H1 (cell line): ENCODE data around the gene PHF13. TPM values are rescaled to one million over a fixed set of nuclear protein-coding genes. Genes with fewer than 3 reads are reported as not detected.

Experiments used
- CHD1 ChIP-seq: IDR thresholded peaks from 2 replicates; pipeline ENCODE4 v1.6.1; 2012; ENCODE audit warnings: low read depth, low read length, improper control_type of control experiment
- CREB1 ChIP-seq: IDR thresholded peaks from 2 replicates; pipeline ENCODE4 v1.6.1; 2012; ENCODE audit warnings: inconsistent platforms
- CTBP2 ChIP-seq: IDR thresholded peaks from 2 replicates; pipeline ENCODE4 v1.7.0; 2011; ENCODE audit warnings: borderline replicate concordance, mild to moderate bottlenecking, moderate library complexity, mixed read lengths, low read length; ENCODE audit not compliant: insufficient read depth, insufficient read length
- EZH2 ChIP-seq: fragments of 200-600 bp; sonication (generic); IDR thresholded peaks from 2 replicates; pipeline ENCODE4 v1.7.1; 2012; ENCODE audit warnings: low read depth, mild to moderate bottlenecking, moderate library complexity, low read length, inconsistent platforms; ENCODE audit not compliant: severe bottlenecking
- KDM1A ChIP-seq: fragments of 200-600, 300-600 bp; sonication (generic); IDR thresholded peaks from 2 replicates; pipeline ENCODE4 v1.7.1; 2016; ENCODE audit warnings: mild to moderate bottlenecking, low read length, borderline replicate concordance
- POLR2AphosphoS5 ChIP-seq: IDR thresholded peaks from 2 replicates; pipeline ENCODE4 v1.6.1; 2011; ENCODE audit warnings: low read depth, low read length
- RAD21 ChIP-seq, 2 experiments: IDR thresholded peaks in 1 of 2; conservative IDR thresholded peaks in 1 of 2; 2 replicates each; pipeline ENCODE4 v1.6.1; 2011; ENCODE audit warnings: low read depth in 2 of 2, low read length in 2 of 2, improper control_type of control experiment in 1 of 2, inconsistent platforms in 1 of 2, mild to moderate bottlenecking in 1 of 2, moderate library complexity in 1 of 2
- RBBP5 ChIP-seq: IDR thresholded peaks from 2 replicates; pipeline ENCODE4 v1.7.1; 2012; ENCODE audit warnings: low read depth, mild to moderate bottlenecking, inconsistent platforms, low read length, moderate library complexity, borderline replicate concordance
- RNF2 ChIP-seq: fragments of 200-900, 300-1000 bp; sonication (generic); IDR thresholded peaks from 2 replicates; pipeline ENCODE4 v1.7.1; 2016; ENCODE audit warnings: borderline replicate concordance, low read depth, mild to moderate bottlenecking, antibody characterized with exemption, low read length; ENCODE audit not compliant: poor library complexity, severe bottlenecking; ENCODE audit errors: missing control alignments
- RXRA ChIP-seq: IDR thresholded peaks from 2 replicates; pipeline ENCODE4 v1.6.1; 2011; ENCODE audit warnings: low read depth, mild to moderate bottlenecking, low read length, moderate library complexity; ENCODE audit not compliant: insufficient read depth
- SIN3A ChIP-seq, 2 experiments: IDR thresholded peaks in 1 of 2; conservative IDR thresholded peaks in 1 of 2; 2 replicates each; pipeline ENCODE4 v1.6.1; 2011 to 2012; ENCODE audit warnings: low read length in 2 of 2, improper control_type of control experiment in 1 of 2, low read depth in 1 of 2, mild to moderate bottlenecking in 1 of 2
- SP1 ChIP-seq: IDR thresholded peaks from 2 replicates; pipeline ENCODE4 v1.6.1; 2011; ENCODE audit warnings: low read depth, low read length
- SP2 ChIP-seq: IDR thresholded peaks from 2 replicates; pipeline ENCODE4 v1.6.1; 2012; ENCODE audit warnings: mild to moderate bottlenecking, low read length, inconsistent platforms
- TBP ChIP-seq: IDR thresholded peaks from 2 replicates; pipeline ENCODE4 v1.6.1; 2011; ENCODE audit warnings: low read depth, low read length, improper control_type of control experiment
- polyA plus RNA-seq, 7 experiments: library from polyadenylated mRNA; depleted of rRNA in 3 of 7; stranded (reverse) in 5 of 7; unstranded in 2 of 7; fragments of >200 nt in 5 of 7; fragments of 200-250 nt in 2 of 7; gene quantifications; 1 replicate in 5 of 7; 2 replicates in 1 of 7; 4 replicates in 1 of 7; pipeline versions ENCODE4 v1.2.1 to v1.2.3, GENCODE V29; 2011 to 2013; ENCODE audit warnings: missing spikeins in 2 of 7, mixed read lengths in 2 of 7
- total RNA-seq: library from RNA; stranded (reverse); fragmentation: NEBNext Ultra II Directional; extraction: Animal tissue kit (Norgen Biotek cat#: 25700); gene quantifications from 2 replicates; pipeline ENCODE4 v1.2.1, GENCODE V29; 2021
- TF ChIP-seq, protein P1 (sequence below): IDR thresholded peaks from 2 replicates; pipeline ENCODE4 v1.6.1; 2011; ENCODE audit warnings: low read depth, mild to moderate bottlenecking, low read length; ENCODE audit not compliant: insufficient read depth
- TF ChIP-seq, protein P2 (sequence below): IDR thresholded peaks from 2 replicates; pipeline ENCODE4 v1.6.1; 2012; ENCODE audit warnings: inconsistent platforms
- TF ChIP-seq, protein P3 (sequence below): IDR thresholded peaks from 2 replicates; pipeline ENCODE4 v1.6.1; 2011; ENCODE audit warnings: low read length, improper control_type of control experiment
- TF ChIP-seq, protein P4 (sequence below): IDR thresholded peaks from 2 replicates; pipeline ENCODE4 v1.6.1; 2012; ENCODE audit warnings: low read length, inconsistent platforms

PHF13 gene
- total and polyA plus RNA-seq, 2 of the 8 experiments (the other 6 are each of a cell fraction or from before 2014, with no cell fraction given): 11.7 to 39.6 TPM

DNA sequence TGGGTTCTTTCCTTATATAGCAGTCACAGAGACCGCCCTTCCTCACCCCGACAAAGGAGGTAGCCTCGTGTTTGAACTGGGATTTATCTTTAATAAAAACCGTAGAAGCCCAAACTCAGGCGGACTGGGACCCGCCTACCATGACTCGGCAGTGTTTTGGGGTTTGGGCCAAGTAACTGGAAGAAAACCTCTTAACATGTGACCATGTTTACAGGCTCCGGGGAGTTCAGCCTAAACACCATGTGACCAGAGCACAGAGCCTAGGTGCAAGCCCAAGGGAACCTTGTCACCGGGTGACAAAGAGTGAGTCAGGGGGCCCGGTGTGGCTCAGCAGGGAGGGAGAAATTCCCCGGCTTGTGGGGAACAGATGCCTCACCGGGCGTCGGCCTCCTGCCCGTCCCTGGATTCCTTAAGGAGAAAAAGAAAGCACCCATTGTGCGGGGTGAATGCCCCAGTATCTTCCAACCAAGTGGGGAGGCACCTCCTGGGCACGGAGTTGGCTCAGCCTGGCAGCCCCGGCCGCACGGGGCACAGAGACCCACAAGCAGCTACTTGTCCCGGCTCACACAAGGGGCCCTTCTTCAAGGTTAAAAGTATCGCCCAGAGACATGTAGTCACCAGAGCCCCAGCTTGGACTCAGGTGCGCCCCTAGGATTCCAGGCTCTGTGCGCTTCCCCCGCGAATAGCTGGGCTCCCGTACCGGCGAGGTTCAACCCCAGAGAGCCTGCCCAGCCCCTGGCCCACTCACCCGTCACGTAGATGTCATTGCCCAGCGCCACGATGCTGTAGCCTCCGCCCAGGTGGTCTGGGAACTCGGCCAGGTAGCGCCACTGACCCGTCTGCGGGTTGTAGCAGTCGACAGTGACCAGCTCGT is 12.2 kb upstream of the PHF13 start (continued):
- no peak for TF ChIP-seq POLR2AphosphoS5
- no peak for TF ChIP-seq SP1
- no peak for TF ChIP-seq KDM1A
- TF ChIP-seq SIN3A (conservative IDR thresholded peaks at IDR 0.05 in 1 of 2, IDR thresholded peaks at IDR 0.05 in 1 of 2; ENCODE audit: low read depth in 1 of 2, low read length in 2 of 2): peak; percentile 2 to 33; a peak in 2 of 4 replicates
- no peak for TF ChIP-seq CHD1
- no peak for TF ChIP-seq RBBP5
- TF ChIP-seq CTBP2: no peak
- 0 out of 2 replicates have a peak, but pooled peaks have one; percentile 5 for TF ChIP-seq TBP
- TF ChIP-seq, protein P1, sequence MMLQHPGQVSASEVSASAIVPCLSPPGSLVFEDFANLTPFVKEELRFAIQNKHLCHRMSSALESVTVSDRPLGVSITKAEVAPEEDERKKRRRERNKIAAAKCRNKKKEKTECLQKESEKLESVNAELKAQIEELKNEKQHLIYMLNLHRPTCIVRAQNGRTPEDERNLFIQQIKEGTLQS: no peak
- no peak for TF ChIP-seq EZH2
- TF ChIP-seq, protein P2, sequence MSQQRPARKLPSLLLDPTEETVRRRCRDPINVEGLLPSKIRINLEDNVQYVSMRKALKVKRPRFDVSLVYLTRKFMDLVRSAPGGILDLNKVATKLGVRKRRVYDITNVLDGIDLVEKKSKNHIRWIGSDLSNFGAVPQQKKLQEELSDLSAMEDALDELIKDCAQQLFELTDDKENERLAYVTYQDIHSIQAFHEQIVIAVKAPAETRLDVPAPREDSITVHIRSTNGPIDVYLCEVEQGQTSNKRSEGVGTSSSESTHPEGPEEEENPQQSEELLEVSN: no peak
- no peak for TF ChIP-seq RAD21 (IDR thresholded peaks at IDR 0.05 in 1 of 2, conservative IDR thresholded peaks at IDR 0.05 in 1 of 2; ENCODE audit: low read depth in 2 of 2, low read length in 2 of 2)
- TF ChIP-seq CREB1: peak; percentile 71
- TF ChIP-seq, protein P3, sequence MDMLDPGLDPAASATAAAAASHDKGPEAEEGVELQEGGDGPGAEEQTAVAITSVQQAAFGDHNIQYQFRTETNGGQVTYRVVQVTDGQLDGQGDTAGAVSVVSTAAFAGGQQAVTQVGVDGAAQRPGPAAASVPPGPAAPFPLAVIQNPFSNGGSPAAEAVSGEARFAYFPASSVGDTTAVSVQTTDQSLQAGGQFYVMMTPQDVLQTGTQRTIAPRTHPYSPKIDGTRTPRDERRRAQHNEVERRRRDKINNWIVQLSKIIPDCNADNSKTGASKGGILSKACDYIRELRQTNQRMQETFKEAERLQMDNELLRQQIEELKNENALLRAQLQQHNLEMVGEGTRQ: peak; percentile 55
- TF ChIP-seq, protein P4, sequence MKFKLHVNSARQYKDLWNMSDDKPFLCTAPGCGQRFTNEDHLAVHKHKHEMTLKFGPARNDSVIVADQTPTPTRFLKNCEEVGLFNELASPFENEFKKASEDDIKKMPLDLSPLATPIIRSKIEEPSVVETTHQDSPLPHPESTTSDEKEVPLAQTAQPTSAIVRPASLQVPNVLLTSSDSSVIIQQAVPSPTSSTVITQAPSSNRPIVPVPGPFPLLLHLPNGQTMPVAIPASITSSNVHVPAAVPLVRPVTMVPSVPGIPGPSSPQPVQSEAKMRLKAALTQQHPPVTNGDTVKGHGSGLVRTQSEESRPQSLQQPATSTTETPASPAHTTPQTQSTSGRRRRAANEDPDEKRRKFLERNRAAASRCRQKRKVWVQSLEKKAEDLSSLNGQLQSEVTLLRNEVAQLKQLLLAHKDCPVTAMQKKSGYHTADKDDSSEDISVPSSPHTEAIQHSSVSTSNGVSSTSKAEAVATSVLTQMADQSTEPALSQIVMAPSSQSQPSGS: no peak
- TF ChIP-seq SP2: no peak
- TF ChIP-seq RXRA: no peak
- TF ChIP-seq RNF2: no peak
